Endothelial cell of umbilical vein (primary cell): ENCODE data around the gene NEU3. TPM values are rescaled to one million over a fixed set of nuclear protein-coding genes. Genes with fewer than 3 reads are reported as not detected.
"Not testable (repeated sequence)": the region's sequence is repeated elsewhere in the genome, so short reads cannot be mapped to it uniquely, and the experiment has no call there.

Experiments
- BruUV-seq: library from RNA; stranded (reverse); fragments of 400-500 nt; replicated peaks from 2 replicates; lab custom pipeline; 2021; lab: Mats Ljungman, UMichigan
- CTCF ChIA-PET: fragments of 300-600, 350-600 bp; sonication (Branson Sonifier 250); formaldehyde crosslinking; loops from one replicate; lab custom pipeline; 2021; ENCODE audit warnings: antibody characterized with exemption, inconsistent platforms; lab: Charles Lee
- POLR2A ChIA-PET: fragments of 300-600, 350-600 bp; sonication (Branson Sonifier 250); formaldehyde crosslinking; loops from one replicate; lab custom pipeline; 2021; ENCODE audit warnings: antibody characterized with exemption, inconsistent platforms; lab: Charles Lee
- DNase-seq: peaks from one replicate; pipeline ENCODE4 v3.0.0-alpha.2; 2011; ENCODE audit warnings: low read depth, low spot score
- FAIRE-seq: peaks from 2 replicates; lab custom pipeline; 2011; peaks lifted over from hg19 to GRCh38; lab: Jason Lieb, UNC
- H2AFZ ChIP-seq: 2 replicates; pipeline ENCODE4 v1.6.0; 2012; ENCODE audit warnings: low read depth, low read length, control low read depth, inconsistent platforms
- H3K27ac ChIP-seq: 2 replicates; pipeline ENCODE4 v1.5.1; 2011; ENCODE audit warnings: low read depth, mild to moderate bottlenecking, control low read depth, low read length, moderate library complexity; ENCODE audit not compliant: insufficient read depth
- H3K27me3 ChIP-seq, 2 experiments: 2 replicates each; pipeline versions ENCODE4 v1.6.0 to v1.6.1; 2011; ENCODE audit warnings: low read length in 2 of 2, mixed read lengths in 1 of 2; ENCODE audit not compliant: control insufficient read depth in 2 of 2, insufficient read depth in 2 of 2
- H3K36me3 ChIP-seq, 2 experiments: 2 replicates in 1 of 2; 3 replicates in 1 of 2; pipeline ENCODE4 v1.5.1; 2011; ENCODE audit warnings: low read length in 2 of 2, mild to moderate bottlenecking in 1 of 2, moderate library complexity in 1 of 2; ENCODE audit not compliant: control insufficient read depth in 2 of 2, insufficient read depth in 2 of 2; ENCODE audit errors: extremely low read depth in 1 of 2
- H3K4me1 ChIP-seq: 3 replicates; pipeline ENCODE4 v1.5.1; 2011; ENCODE audit warnings: mild to moderate bottlenecking, low read length; ENCODE audit not compliant: control insufficient read depth, insufficient read depth; ENCODE audit errors: extremely low read depth
- H3K4me2 ChIP-seq: 2 replicates; pipeline ENCODE4 v1.6.1; 2011; ENCODE audit warnings: low read length, control low read depth, mixed read lengths; ENCODE audit not compliant: insufficient read depth
- H3K4me3 ChIP-seq, 3 experiments: fragments of 200-600 bp in 1 of 3; sonication (generic), shearing (Covaris generic) in 1 of 3; replicated peaks in 1 of 3; 2 replicates each; pipeline ENCODE4 v1.5.1; 2011 to 2016; ENCODE audit warnings: control low read depth in 3 of 3, low read length in 3 of 3, mild to moderate bottlenecking in 2 of 3, inconsistent platforms in 1 of 3, low read depth in 1 of 3, moderate library complexity in 1 of 3; ENCODE audit not compliant: insufficient read depth in 1 of 3
- H3K79me2 ChIP-seq: 2 replicates; pipeline ENCODE4 v1.6.0; 2012; ENCODE audit warnings: low read length, inconsistent platforms; ENCODE audit not compliant: control insufficient read depth, insufficient read depth
- H3K9ac ChIP-seq: replicated peaks from 2 replicates; pipeline ENCODE3; 2011; ENCODE audit warnings: low read length, control low read depth; ENCODE audit not compliant: insufficient read depth; ENCODE audit errors: extremely low read depth
- H3K9me1 ChIP-seq: replicated peaks from 3 replicates; pipeline ENCODE4 v1.6.0; 2011; ENCODE audit warnings: mild to moderate bottlenecking, low read length; ENCODE audit not compliant: control insufficient read depth, insufficient read depth; ENCODE audit errors: extremely low read depth
- H3K9me3 ChIP-seq: replicated peaks from 2 replicates; pipeline ENCODE4 v1.5.1; 2012; ENCODE audit warnings: low read length, inconsistent platforms; ENCODE audit not compliant: control insufficient read depth, insufficient read depth
- H4K20me1 ChIP-seq: replicated peaks from 2 replicates; pipeline ENCODE3; 2011; ENCODE audit warnings: mild to moderate bottlenecking, low read length; ENCODE audit not compliant: control insufficient read depth, insufficient read depth; ENCODE audit errors: extremely low read depth
- CTCF ChIP-seq, 2 donors: IDR thresholded peaks; 1 replicate in 1 of 2; 2 replicates in 1 of 2; pipeline ENCODE4 v1.5.1; 2011; ENCODE audit warnings: low read length in 2 of 2, mild to moderate bottlenecking in 2 of 2, moderate library complexity in 2 of 2, control low read depth in 1 of 2, inconsistent platforms in 1 of 2, low read depth in 1 of 2; ENCODE audit not compliant: insufficient read depth in 1 of 2; ENCODE audit errors: extremely low read depth in 1 of 2
- FOS ChIP-seq: IDR thresholded peaks from 2 replicates; pipeline ENCODE4 v1.6.1; 2011; ENCODE audit warnings: mild to moderate bottlenecking, low read length, moderate library complexity, borderline replicate concordance; ENCODE audit not compliant: insufficient read depth
- JUN ChIP-seq: IDR thresholded peaks from 2 replicates; pipeline ENCODE4 v1.6.1; 2011; ENCODE audit warnings: borderline replicate concordance, low read depth; ENCODE audit not compliant: insufficient read length, insufficient read depth
- POLR2A ChIP-seq: IDR thresholded peaks from 2 replicates; pipeline ENCODE4 v1.6.1; 2012; ENCODE audit warnings: low read depth, mild to moderate bottlenecking, control low read depth, low read length
- dilution Hi-C: fragments of 300-500 bp; cut with MboI; formaldehyde crosslinking; loops from one replicate; pipeline ENCODE4 v1.15.0; 2019; ENCODE audit warnings: low sequenced_read_pairs; ENCODE audit not compliant: extremely low pct_ligation_motif_present
- intact Hi-C: fragments of 100-400 bp; cut with micrococcal nuclease; formaldehyde crosslinking; loops from one replicate; pipeline ENCODE4 v1.10.0; 2022
- polyA plus RNA-seq, 4 experiments: library from polyadenylated mRNA; depleted of rRNA in 3 of 4; stranded (reverse) in 3 of 4; unstranded in 1 of 4; fragments of >200 nt; gene quantifications; 2 replicates each; pipeline versions ENCODE4 v1.2.1 to v1.2.3, GENCODE V29; 2011 to 2012; ENCODE audit warnings: missing spikeins in 1 of 4
- total RNA-seq: library from RNA; stranded (reverse); gene quantifications from 2 replicates; pipeline ENCODE4 v1.2.3, GENCODE V29; 2021

NEU3 gene
- total and polyA plus RNA-seq, 2 donors (not counting 3 experiments of a cell fraction or from before 2014, with no cell fraction given): 5.9 to 7.0 TPM

GRCh38 chr11:75047191-75047590, 58.5 kb downstream of the NEU3 start:
- Histone ChIP-seq H3K4me1 (no peaks in the 10 kb centered on the region), H3K9me3 (no peaks in the 10 kb centered on the region), H3K9me1 (no peaks in the 10 kb centered on the region), H3K36me3 (no peaks in the 10 kb centered on the region), H3K27me3 (peaks cover 2 to 9% of the 10 kb centered on the region in 2 experiments), H3K4me3 (no peak overlapping the region), H3K4me2 (no peak overlapping the region), H3K79me2 (no peaks in the 10 kb centered on the region), H2AFZ (no peak overlapping the region), H3K9ac (no peak overlapping the region), H4K20me1 (no peaks in the 10 kb centered on the region), H3K27ac (no peak overlapping the region)
- no TSS peak for BruUV-seq
- DNase-seq (no peak), FAIRE-seq (no peak)
- TF ChIP-seq CTCF (IDR thresholded peaks at IDR 0.05; ENCODE audit: extremely low read depth in 1 of 2, insufficient read depth in 1 of 2, low read depth in 1 of 2, low read length in 2 of 2): no peak
- no peak for TF ChIP-seq POLR2A
- no peak for TF ChIP-seq FOS
- TF ChIP-seq JUN: no peak
- CTCF ChIA-PET: interaction anchor here (1.0 to 1.7 kb wide), 2 partner anchors 24 to 201 kb away, joined by 4 to 6 read pairs; no protein-coding TSS in a partner anchor
- intact Hi-C loops: no loop called here
- POLR2A ChIA-PET: no interaction called here
- dilution Hi-C loops: no loop called here

GRCh38 chr11:75049501-75050266, 61.0 kb downstream of the NEU3 start:
- H3K27me3 ChIP-seq: peaks cover 5 to 23% of the 10 kb centered on the region in 2 experiments
- dilution Hi-C loops, intact Hi-C loops, H3K9me3 ChIP-seq, BruUV-seq, H3K36me3 ChIP-seq, POLR2A ChIA-PET, H3K9me1 ChIP-seq, H3K4me2 ChIP-seq, H3K9ac ChIP-seq, DNase-seq, H3K4me1 ChIP-seq, H2AFZ ChIP-seq, H3K4me3 ChIP-seq, H3K27ac ChIP-seq, H4K20me1 ChIP-seq, FAIRE-seq, H3K79me2 ChIP-seq: not testable (repeated sequence)
- CTCF ChIA-PET: interaction anchor here (1.6 kb wide), 1 partner anchor 91 kb away, joined by 7 read pairs; no protein-coding TSS in a partner anchor
